Neuronal stem cell (in vitro differentiated cells): ENCODE data around the gene AAMP.
A peak's percentile ranks its signal among the peaks of the same experiment; 100 is the strongest.

Source experiments
- DNase-seq: peaks from one replicate; pipeline ENCODE4 v3.0.0-alpha.2; 2013; ENCODE audit warnings: low spot score
- H2AFZ ChIP-seq: one replicate; pipeline ENCODE4 v1.6.1; 2013; ENCODE audit warnings: mild to moderate bottlenecking, low read length, inconsistent platforms
- H2AK5ac ChIP-seq: 2 replicates; pipeline ENCODE4 v1.6.1; 2013; ENCODE audit warnings: low read depth, mild to moderate bottlenecking, inconsistent platforms, low read length, moderate library complexity, mixed read lengths
- H2BK120ac ChIP-seq: 2 replicates; pipeline ENCODE4 v1.6.1; 2013; ENCODE audit warnings: low read depth, mild to moderate bottlenecking, inconsistent platforms, low read length, moderate library complexity, mixed read lengths
- H2BK12ac ChIP-seq: one replicate; pipeline ENCODE4 v1.6.1; 2013; ENCODE audit warnings: low read length, inconsistent platforms
- H2BK15ac ChIP-seq: 2 replicates; pipeline ENCODE4 v1.6.1; 2013; ENCODE audit warnings: mild to moderate bottlenecking, low read length, inconsistent platforms, mixed read lengths
- H2BK5ac ChIP-seq: one replicate; pipeline ENCODE4 v1.6.1; 2013; ENCODE audit warnings: inconsistent platforms, mild to moderate bottlenecking, low read length, moderate library complexity
- H3K14ac ChIP-seq: one replicate; pipeline ENCODE4 v1.6.1; 2013; ENCODE audit warnings: low read length, inconsistent platforms
- H3K18ac ChIP-seq: 2 replicates; pipeline ENCODE4 v1.6.1; 2013; ENCODE audit warnings: low read length, inconsistent platforms
- H3K23ac ChIP-seq: 2 replicates; pipeline ENCODE4 v1.6.1; 2013; ENCODE audit warnings: low read depth, mild to moderate bottlenecking, mixed read lengths, low read length, inconsistent platforms; ENCODE audit not compliant: poor library complexity
- H3K27ac ChIP-seq: replicated peaks from 3 replicates; pipeline ENCODE4 v1.5.1; 2013; ENCODE audit warnings: low read length, inconsistent platforms
- H3K27me3 ChIP-seq, 3 experiments: 2 replicates each; pipeline ENCODE4 v1.6.1; 2013; ENCODE audit warnings: low read length in 3 of 3, mild to moderate bottlenecking in 2 of 3, inconsistent platforms in 1 of 3, low read depth in 1 of 3, mixed read lengths in 1 of 3, moderate library complexity in 1 of 3; ENCODE audit not compliant: control insufficient read depth in 3 of 3, insufficient read depth in 3 of 3
- H3K36me3 ChIP-seq, 2 donors: replicated peaks in 1 of 2; 2 replicates each; pipeline ENCODE4 v1.6.1; 2013; ENCODE audit warnings: low read length in 2 of 2; ENCODE audit not compliant: control insufficient read depth in 2 of 2, insufficient read depth in 2 of 2
- H3K4ac ChIP-seq: 2 replicates; pipeline ENCODE4 v1.6.1; 2013; ENCODE audit warnings: inconsistent platforms, mild to moderate bottlenecking, low read length, moderate library complexity
- H3K4me1 ChIP-seq, 2 donors: 1 replicate in 1 of 2; 2 replicates in 1 of 2; pipeline ENCODE4 v1.6.1; 2013; ENCODE audit warnings: low read length in 2 of 2, low read depth in 1 of 2; ENCODE audit not compliant: control insufficient read depth in 2 of 2, insufficient read depth in 1 of 2
- H3K4me2 ChIP-seq: one replicate; pipeline ENCODE4 v1.6.1; 2013; ENCODE audit warnings: mild to moderate bottlenecking, low read length, inconsistent platforms; ENCODE audit not compliant: insufficient read depth, poor library complexity, severe bottlenecking
- H3K4me3 ChIP-seq, 2 donors: 2 replicates each; pipeline ENCODE4 v1.5.1; 2013; ENCODE audit warnings: low read length in 2 of 2, mild to moderate bottlenecking in 2 of 2, inconsistent platforms in 1 of 2, moderate library complexity in 1 of 2
- H3K79me1 ChIP-seq: one replicate; pipeline ENCODE4 v1.6.1; 2013; ENCODE audit warnings: low read depth, mild to moderate bottlenecking, inconsistent platforms, low read length, moderate library complexity
- H3K9ac ChIP-seq: one replicate; pipeline ENCODE4 v1.6.1; 2013; ENCODE audit warnings: mild to moderate bottlenecking, low read depth, low read length, inconsistent platforms; ENCODE audit not compliant: poor library complexity
- H3K9me3 ChIP-seq, 2 donors: replicated peaks in 1 of 2; 2 replicates each; pipeline versions ENCODE3 to v1.6.1; 2013; ENCODE audit warnings: low read length in 2 of 2, mild to moderate bottlenecking in 2 of 2, inconsistent platforms in 1 of 2, low read depth in 1 of 2, mixed read lengths in 1 of 2, moderate library complexity in 1 of 2; ENCODE audit not compliant: control insufficient read depth in 2 of 2, insufficient read depth in 1 of 2
- H4K8ac ChIP-seq: one replicate; pipeline ENCODE4 v1.6.1; 2013; ENCODE audit warnings: low read depth, mild to moderate bottlenecking, inconsistent platforms, low read length, moderate library complexity
- H4K91ac ChIP-seq: one replicate; pipeline ENCODE4 v1.6.1; 2013; ENCODE audit warnings: low read length, low read depth, mild to moderate bottlenecking, inconsistent platforms; ENCODE audit not compliant: poor library complexity
- WGBS, 2 donors: extraction: QIAGEN DNeasy Blood & Tissue Kit; methylation state at CpG; one replicate each; pipeline ENCODE4 v1.1.7; 2013; ENCODE audit warnings: missing lambda C conversion rate in 2 of 2, mixed read lengths in 1 of 2; ENCODE audit not compliant: insufficient read length in 2 of 2, insufficient replicate concordance in 1 of 2; ENCODE audit errors: extremely low coverage in 2 of 2; 5-methylcytosine and 5-hydroxymethylcytosine counted together

AAMP gene

GRCh38 chr2:218298314-218298875 lies 28.5 kb upstream of the AAMP start:
- no peak overlapping the region for H4K91ac ChIP-seq
- no peak overlapping the region for H2BK15ac ChIP-seq
- H4K8ac ChIP-seq = no peak overlapping the region
- no peaks in the 10 kb centered on the region for H3K79me1 ChIP-seq
- H3K4me3 ChIP-seq = no peak overlapping the region
- H3K23ac ChIP-seq = no peak overlapping the region
- no peak overlapping the region for H2BK5ac ChIP-seq
- peak overlapping the region; percentile 44 for H3K18ac ChIP-seq
- H2BK12ac ChIP-seq = no peak overlapping the region
- H2AK5ac ChIP-seq = no peak overlapping the region
- H2AFZ ChIP-seq = no peak overlapping the region
- H3K9me3 ChIP-seq = no peaks in the 10 kb centered on the region
- H2BK120ac ChIP-seq = no peak overlapping the region
- DNase-seq = no peak
- H3K4me2 ChIP-seq = no peak overlapping the region
- no peak overlapping the region for H3K27ac ChIP-seq
- H3K14ac ChIP-seq = no peak overlapping the region
- H3K36me3 ChIP-seq = no peaks in the 10 kb centered on the region
- no CpG with 5 or more reads among the region's 6 CpGs for WGBS, 2 donors
- no peak overlapping the region for H3K9ac ChIP-seq
- H3K4me1 ChIP-seq = peaks cover 0 to 9% of the 10 kb centered on the region in 2 donors
- H3K27me3 ChIP-seq = peaks cover 0 to 19% (median 0%) of the 10 kb centered on the region in 3 experiments
- H3K4ac ChIP-seq = no peak overlapping the region

GRCh38 chr2:218296847-218297246 lies 26.9 kb upstream of the AAMP start:
- no peak overlapping the region for H3K4ac ChIP-seq
- no peak overlapping the region for H2BK5ac ChIP-seq
- H3K79me1 ChIP-seq = no peaks in the 10 kb centered on the region
- DNase-seq = no peak
- H3K4me2 ChIP-seq = no peak overlapping the region
- no CpG with 5 or more reads among the region's 7 CpGs for WGBS, 2 donors
- peaks cover 0 to 3% of the 10 kb centered on the region in 2 donors for H3K9me3 ChIP-seq
- peaks cover 0 to 33% (median 1%) of the 10 kb centered on the region in 3 experiments for H3K27me3 ChIP-seq
- no peak overlapping the region for H4K8ac ChIP-seq
- H2AK5ac ChIP-seq = no peak overlapping the region
- H3K4me3 ChIP-seq = no peak overlapping the region
- no peak overlapping the region for H2AFZ ChIP-seq
- no peak overlapping the region for H2BK12ac ChIP-seq
- H2BK120ac ChIP-seq = no peak overlapping the region
- no peak overlapping the region for H3K27ac ChIP-seq
- no peak overlapping the region for H3K18ac ChIP-seq
- H3K14ac ChIP-seq = no peak overlapping the region
- no peak overlapping the region for H4K91ac ChIP-seq
- no peak overlapping the region for H2BK15ac ChIP-seq
- H3K23ac ChIP-seq = no peak overlapping the region
- H3K4me1 ChIP-seq = peaks cover 0 to 9% of the 10 kb centered on the region in 2 donors
- H3K9ac ChIP-seq = no peak overlapping the region
- H3K36me3 ChIP-seq = no peaks in the 10 kb centered on the region

GRCh38 chr2:218296200-218296599 lies 26.3 kb upstream of the AAMP start:
- no peak overlapping the region for H3K9ac ChIP-seq
- no peak overlapping the region for H2BK12ac ChIP-seq
- no peak overlapping the region for H2BK15ac ChIP-seq
- H4K91ac ChIP-seq = no peak overlapping the region
- no peak overlapping the region for H3K23ac ChIP-seq
- no peak overlapping the region for H3K27ac ChIP-seq
- WGBS, 2 donors = no CpG with 5 or more reads among the region's 1 CpG
- H2AFZ ChIP-seq = no peak overlapping the region
- no peak for DNase-seq
- H3K79me1 ChIP-seq = no peaks in the 10 kb centered on the region
- no peak overlapping the region for H3K4me3 ChIP-seq
- H3K27me3 ChIP-seq = peaks cover 0 to 39% (median 2%) of the 10 kb centered on the region in 3 experiments
- H2BK5ac ChIP-seq = no peak overlapping the region
- peaks cover 0 to 9% of the 10 kb centered on the region in 2 donors for H3K4me1 ChIP-seq
- H4K8ac ChIP-seq = no peak overlapping the region
- H3K4ac ChIP-seq = no peak overlapping the region
- H3K18ac ChIP-seq = no peak overlapping the region
- H3K4me2 ChIP-seq = no peak overlapping the region
- no peak overlapping the region for H3K14ac ChIP-seq
- H3K36me3 ChIP-seq = no peaks in the 10 kb centered on the region
- peaks cover 0 to 4% of the 10 kb centered on the region in 2 donors for H3K9me3 ChIP-seq
- no peak overlapping the region for H2BK120ac ChIP-seq
- no peak overlapping the region for H2AK5ac ChIP-seq

- no peaks in the 10 kb centered on the region for H3K79me1 ChIP-seq
- DNase-seq = no peak
- H3K27me3 ChIP-seq = peaks cover 0 to 46% (median 2%) of the 10 kb centered on the region in 3 experiments
- no peak overlapping the region for H3K4ac ChIP-seq
- H2AK5ac ChIP-seq = peak overlapping the region; percentile 25
- H3K27ac ChIP-seq = peak overlapping the region; percentile 33
- peak overlapping the region; percentile 71 for H3K18ac ChIP-seq
- no peak overlapping the region for H3K9ac ChIP-seq
- no peak overlapping the region for H2AFZ ChIP-seq
- peak overlapping the region; percentile 52 for H2BK15ac ChIP-seq
- no peak overlapping the region for H3K14ac ChIP-seq
- no peak overlapping the region for H3K23ac ChIP-seq
- no peaks in the 10 kb centered on the region for H3K36me3 ChIP-seq
- no peak overlapping the region for H4K91ac ChIP-seq
- peaks cover 1 to 11% of the 10 kb centered on the region in 2 donors for H3K4me1 ChIP-seq
- H2BK12ac ChIP-seq = no peak overlapping the region
- no peak overlapping the region for H3K4me3 ChIP-seq
- H3K4me2 ChIP-seq = no peak overlapping the region
- no CpG with 5 or more reads among the region's 7 CpGs for WGBS, 2 donors
- no peak overlapping the region for H2BK120ac ChIP-seq
- no peak overlapping the region for H2BK5ac ChIP-seq
- H4K8ac ChIP-seq = no peak overlapping the region
- peaks cover 0 to 4% of the 10 kb centered on the region in 2 donors for H3K9me3 ChIP-seq
Observed at GRCh38 chr2:218295029-218295428, 25.1 kb upstream of the AAMP start.
